VCaP (cell line): ENCODE results near the gene DYNC1H1.
A peak's percentile ranks its signal among the peaks of the same experiment; 100 is the strongest.

ENCODE experiments used
- H3K27ac ChIP-seq: fragments of 450-650 bp; 2 replicates; pipeline ENCODE4 v1.5.1; 2017
- TF ChIP-seq, protein P1 (sequence below): fragments of 450-650 bp; conservative IDR thresholded peaks from 2 replicates; pipeline ENCODE4 v1.5.1; 2017; ENCODE audit warnings: mild to moderate bottlenecking, moderate library complexity

The DYNC1H1 gene

GRCh38 chr14:102040153-102040552, 75.8 kb downstream of the DYNC1H1 start:
- TF ChIP-seq, protein P1, sequence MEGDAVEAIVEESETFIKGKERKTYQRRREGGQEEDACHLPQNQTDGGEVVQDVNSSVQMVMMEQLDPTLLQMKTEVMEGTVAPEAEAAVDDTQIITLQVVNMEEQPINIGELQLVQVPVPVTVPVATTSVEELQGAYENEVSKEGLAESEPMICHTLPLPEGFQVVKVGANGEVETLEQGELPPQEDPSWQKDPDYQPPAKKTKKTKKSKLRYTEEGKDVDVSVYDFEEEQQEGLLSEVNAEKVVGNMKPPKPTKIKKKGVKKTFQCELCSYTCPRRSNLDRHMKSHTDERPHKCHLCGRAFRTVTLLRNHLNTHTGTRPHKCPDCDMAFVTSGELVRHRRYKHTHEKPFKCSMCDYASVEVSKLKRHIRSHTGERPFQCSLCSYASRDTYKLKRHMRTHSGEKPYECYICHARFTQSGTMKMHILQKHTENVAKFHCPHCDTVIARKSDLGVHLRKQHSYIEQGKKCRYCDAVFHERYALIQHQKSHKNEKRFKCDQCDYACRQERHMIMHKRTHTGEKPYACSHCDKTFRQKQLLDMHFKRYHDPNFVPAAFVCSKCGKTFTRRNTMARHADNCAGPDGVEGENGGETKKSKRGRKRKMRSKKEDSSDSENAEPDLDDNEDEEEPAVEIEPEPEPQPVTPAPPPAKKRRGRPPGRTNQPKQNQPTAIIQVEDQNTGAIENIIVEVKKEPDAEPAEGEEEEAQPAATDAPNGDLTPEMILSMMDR: no peak
- no peak overlapping the region for H3K27ac ChIP-seq

DNA sequence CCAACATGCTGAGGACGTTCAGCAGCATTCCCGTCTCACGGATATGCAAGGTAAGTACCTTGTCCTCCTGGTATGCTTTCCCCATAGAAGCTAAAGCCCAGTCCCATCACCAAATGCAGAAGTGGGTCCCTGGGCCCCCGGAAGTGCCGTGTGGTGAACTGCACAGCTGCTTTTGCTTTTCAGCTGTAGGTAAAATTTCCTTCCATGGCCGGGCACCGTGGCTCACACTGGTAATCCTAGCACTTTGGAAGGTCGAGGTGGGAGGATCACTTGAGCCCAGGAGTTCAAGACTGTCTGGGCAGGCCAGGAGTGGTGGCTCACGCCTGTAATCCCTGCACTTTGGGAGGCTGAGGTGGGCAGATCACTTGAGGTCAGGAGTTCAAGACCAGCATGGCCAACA, 78.3 kb downstream of the DYNC1H1 start:
- no peak overlapping the region for H3K27ac ChIP-seq
- TF ChIP-seq, protein P1: no peak

DNA sequence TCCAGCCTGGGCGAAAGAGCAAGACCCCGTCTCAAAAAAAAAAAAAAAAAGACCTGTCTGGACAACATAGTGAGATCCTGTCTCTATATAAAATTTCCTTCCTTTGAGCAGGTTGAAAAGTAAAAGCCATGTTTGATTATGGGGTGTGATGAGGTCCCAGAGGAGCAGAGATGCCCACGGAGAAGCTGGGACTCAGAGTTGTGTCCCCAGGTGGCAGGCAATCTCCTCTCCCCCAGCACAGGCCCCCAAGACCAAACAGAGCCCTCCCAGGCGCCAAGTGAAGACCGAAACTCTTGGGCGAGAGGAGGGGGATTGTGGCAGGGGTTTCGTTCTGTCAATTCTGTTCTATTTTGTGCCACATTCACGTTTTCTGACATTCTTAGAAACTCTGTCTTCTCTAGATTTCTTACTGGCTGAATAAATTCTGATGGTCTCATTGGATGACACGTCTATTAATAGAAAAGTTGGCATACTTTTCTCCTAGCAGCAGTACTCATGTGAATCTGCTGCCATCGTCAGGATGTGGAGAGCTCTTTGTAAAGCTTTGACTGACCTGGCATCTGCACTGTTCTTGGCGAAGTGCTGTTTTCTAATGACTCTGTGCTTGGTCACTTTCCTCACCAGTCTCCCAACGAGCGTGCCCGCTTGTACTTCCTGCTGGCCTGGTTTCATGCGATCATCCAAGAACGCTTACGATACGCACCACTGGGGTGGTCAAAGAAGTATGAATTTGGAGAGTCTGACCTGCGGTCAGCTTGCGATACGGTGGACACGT, 79.1 kb downstream of the DYNC1H1 start:
- TF ChIP-seq, protein P1: no peak
- no peak overlapping the region for H3K27ac ChIP-seq

DNA sequence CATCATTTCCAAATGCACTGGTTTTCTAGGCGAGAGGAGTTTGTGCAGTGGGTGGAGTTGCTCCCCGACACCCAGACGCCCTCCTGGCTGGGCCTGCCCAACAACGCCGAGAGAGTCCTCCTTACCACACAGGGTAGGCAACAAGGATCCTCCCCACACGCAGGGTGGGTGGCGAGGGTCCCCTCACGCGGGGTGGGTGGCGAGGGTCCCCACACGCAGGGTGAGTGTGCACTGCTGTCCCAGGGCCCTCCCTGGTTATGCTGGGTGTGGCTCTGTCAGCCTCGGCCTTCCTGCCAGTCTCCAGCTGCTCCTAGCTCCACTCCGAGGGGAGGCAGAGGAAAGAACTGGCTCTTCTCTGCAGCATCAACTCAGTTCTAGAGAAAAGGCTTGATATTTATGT, 80.2 kb downstream of the DYNC1H1 start:
- no peak overlapping the region for H3K27ac ChIP-seq
- TF ChIP-seq, protein P1: no peak

DNA sequence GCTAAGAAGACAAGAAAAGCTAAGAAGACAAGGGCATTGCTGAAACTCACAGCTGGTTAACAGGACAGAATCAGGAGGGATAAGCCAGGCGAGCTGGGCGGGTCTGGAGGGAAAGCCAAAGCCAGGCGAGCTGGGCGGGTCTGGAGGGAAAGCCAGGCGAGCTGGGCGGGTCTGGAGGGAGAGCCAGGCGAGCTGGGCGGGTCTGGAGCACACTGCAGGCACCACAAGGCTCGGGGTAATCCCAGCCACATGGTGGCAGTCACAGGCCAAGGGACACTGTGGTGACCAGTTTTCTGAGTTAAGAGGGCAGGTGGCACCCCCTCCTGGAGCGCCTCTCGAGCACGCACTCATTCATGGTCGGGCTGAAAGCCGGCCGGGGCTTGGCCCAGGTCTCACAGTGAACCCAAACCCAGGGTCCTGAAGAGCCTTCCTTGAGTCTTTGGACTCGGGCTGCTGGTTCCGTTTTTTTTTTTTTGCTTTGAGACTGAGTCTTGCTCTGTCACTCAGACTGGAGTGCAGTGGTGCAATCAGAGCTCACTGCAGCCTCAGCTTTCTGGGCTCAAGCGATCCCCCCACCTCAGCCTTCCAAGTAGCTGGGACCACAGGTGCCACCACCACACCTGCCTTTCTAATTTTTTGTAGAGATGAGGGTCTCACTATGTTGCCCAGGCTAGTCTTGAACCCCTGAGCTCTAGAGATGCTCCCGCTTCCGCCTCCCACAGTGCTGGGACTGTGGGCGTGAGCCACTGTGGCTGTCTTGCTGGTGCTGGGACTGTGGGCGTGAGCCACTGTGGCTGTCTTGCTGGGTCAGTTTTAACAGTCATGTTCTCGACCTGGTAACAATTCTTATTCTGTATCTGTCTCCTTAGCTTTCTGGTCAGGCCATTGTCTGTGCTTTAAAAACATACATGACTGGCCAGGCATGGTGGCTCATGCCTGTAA, 82.2 kb downstream of the DYNC1H1 start:
- no peak overlapping the region; the same call in 1 of the 2 replicates for H3K27ac ChIP-seq
- TF ChIP-seq, protein P1: peak; percentile 75

DNA sequence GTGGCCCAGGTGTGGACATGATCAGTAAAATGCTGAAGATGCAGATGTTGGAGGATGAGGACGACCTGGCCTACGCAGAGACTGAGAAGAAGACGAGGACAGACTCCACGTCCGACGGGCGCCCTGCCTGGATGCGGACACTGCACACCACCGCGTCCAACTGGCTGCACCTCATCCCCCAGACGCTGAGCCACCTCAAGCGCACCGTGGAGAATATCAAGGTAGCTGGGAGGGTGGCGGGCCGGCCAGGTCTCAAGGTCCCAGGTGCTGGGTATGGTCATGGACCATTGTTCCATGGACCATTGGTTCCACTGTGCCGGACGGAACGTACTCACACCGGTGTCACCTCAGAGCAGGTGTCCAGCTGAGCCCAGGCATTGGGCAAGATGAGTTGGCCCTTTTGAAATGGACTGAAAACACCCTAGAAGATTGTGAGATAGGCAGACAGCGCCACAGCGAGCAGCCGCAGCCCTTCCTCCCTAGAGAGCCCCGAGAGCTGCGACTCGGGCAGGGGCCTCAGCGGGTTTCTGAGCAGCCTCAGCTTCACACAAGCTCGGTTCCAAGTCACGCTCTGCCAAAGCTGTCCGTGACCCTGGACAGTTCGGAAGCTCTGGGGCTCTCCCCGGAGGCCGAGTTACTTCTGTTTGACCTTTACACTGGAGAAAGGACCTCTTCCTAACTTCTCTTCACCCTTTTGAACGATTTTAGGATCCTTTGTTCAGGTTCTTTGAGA, 83.6 kb downstream of the DYNC1H1 start:
- TF ChIP-seq, protein P1: no peak
- H3K27ac ChIP-seq: no peak overlapping the region
